Peyer's patch (tissue), 4 donors: ENCODE data around the gene ZFPM1.

Experiments
- POLR2A ChIP-seq, 2 donors: fragments of 450-650 bp; IDR thresholded peaks; one replicate each; pipeline ENCODE4 v1.5.1; 2017; ENCODE audit warnings: antibody characterized with exemption in 2 of 2, mild to moderate bottlenecking in 2 of 2, moderate library complexity in 2 of 2
- TF ChIP-seq, protein P1 (sequence below), 6 experiments: fragments of 450-650 bp in 4 of 6; fragments of 200-600 bp in 2 of 6; sonication (generic) in 1 of 6; IDR thresholded peaks; one replicate each; pipeline ENCODE4 v1.5.1; 2017 to 2019; ENCODE audit warnings: antibody characterized with exemption in 6 of 6, mild to moderate bottlenecking in 3 of 6, moderate library complexity in 1 of 6

DNA sequence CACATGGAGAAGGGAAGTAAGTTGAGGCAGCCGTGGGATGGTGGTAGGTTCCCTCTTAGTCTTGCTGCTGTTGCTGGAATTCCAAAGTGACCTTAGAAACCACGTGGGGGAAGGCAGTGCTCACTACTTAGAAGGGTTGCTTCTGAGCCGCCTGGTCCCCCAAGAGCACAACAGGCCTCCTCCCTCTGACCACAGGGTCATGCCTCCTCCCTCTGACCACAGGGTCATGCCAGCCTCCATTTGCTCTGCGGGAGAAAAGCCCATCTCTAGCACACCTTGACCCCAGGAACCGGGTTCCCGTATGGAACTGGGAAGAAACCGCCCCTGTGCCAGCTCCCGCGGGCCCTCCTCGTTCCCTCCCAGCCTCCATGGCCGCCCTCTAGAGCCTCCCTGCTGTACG is 13.4 kb upstream of the ZFPM1 start:
- no peak for TF ChIP-seq POLR2A (IDR thresholded peaks at IDR 0.05)
- TF ChIP-seq, protein P1, sequence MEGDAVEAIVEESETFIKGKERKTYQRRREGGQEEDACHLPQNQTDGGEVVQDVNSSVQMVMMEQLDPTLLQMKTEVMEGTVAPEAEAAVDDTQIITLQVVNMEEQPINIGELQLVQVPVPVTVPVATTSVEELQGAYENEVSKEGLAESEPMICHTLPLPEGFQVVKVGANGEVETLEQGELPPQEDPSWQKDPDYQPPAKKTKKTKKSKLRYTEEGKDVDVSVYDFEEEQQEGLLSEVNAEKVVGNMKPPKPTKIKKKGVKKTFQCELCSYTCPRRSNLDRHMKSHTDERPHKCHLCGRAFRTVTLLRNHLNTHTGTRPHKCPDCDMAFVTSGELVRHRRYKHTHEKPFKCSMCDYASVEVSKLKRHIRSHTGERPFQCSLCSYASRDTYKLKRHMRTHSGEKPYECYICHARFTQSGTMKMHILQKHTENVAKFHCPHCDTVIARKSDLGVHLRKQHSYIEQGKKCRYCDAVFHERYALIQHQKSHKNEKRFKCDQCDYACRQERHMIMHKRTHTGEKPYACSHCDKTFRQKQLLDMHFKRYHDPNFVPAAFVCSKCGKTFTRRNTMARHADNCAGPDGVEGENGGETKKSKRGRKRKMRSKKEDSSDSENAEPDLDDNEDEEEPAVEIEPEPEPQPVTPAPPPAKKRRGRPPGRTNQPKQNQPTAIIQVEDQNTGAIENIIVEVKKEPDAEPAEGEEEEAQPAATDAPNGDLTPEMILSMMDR (IDR thresholded peaks at IDR 0.05) = no peak
